GM21367 (cell line): ENCODE data around the gene CAB39L.

Experiments used
- ATAC-seq: cut with Tn5 transposase; IDR thresholded peaks from one replicate; pipeline ENCODE4 v1.9.1; 2021; ENCODE audit not compliant: unreplicated experiment

Gene CAB39L

DNA sequence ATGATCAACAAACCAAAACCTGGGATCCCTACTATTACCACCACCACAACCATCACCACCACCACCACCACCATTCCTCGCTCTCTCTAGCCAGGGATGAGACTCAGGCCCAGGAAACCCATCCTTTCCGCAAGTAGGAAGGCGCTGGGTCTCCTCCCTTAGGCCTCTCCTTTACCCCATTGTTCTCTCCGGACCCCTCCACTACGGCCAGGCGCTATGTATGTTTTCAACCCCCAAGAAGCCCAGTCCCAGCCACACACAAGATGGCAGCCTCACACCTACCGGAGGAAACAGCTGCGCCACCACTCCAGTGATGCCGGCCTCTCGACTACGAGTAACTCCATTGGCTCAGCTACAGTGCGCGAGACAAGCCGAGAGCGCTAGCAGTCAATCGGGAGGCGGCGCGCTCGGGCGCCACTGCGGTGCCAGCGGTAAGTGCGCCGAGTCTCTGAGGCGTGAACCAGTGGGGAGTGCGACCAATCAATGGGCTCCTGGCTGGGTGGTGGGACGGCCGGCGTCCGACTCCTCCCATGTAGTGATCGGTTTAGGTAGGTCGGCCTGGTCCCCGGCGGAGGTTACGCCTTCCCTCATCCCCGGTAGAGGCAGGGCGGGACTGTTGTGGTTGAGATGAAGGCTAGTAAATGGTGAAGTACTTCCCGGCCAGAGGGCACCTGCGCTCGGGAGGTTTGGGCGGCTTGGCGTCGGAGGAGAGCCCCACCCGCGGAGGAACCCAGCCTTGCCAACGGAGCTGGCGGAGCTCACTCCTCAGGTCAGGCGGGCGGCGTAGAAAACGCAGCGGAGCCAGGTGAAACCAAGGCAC, at the start of gene CAB39L, which contains the start of gene SETDB2:
Gene CAB39L, minus strand, starts transcription at position 361 of the 820 bp plus-strand sequence. CDS start 61,154 bp downstream, outside the sequence.
Gene SETDB2, plus strand, starts transcription at position 571 of the 820 bp plus-strand sequence. CDS start 7,620 bp downstream, outside the sequence.
- peak; percentile 88 for ATAC-seq

DNA sequence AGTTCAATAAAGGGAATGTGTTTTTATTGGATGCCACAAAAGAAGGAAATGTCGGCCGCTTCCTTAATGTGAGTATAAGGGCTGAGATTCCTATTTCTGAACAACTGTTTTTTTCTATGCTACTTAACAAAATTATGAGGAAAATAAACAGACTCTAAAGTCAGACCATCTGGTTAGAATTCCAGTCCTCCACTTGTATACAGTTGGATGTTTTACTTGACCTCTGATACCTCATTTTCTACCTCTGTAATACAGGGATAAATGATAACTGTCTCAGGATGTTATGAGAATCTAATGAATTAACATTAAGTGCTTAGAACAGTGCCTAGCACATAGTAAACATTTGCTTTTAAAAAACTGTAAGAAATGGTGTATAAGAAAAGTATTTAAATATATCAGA, 44.7 kb upstream of the CAB39L start:
- ATAC-seq: no peak

DNA sequence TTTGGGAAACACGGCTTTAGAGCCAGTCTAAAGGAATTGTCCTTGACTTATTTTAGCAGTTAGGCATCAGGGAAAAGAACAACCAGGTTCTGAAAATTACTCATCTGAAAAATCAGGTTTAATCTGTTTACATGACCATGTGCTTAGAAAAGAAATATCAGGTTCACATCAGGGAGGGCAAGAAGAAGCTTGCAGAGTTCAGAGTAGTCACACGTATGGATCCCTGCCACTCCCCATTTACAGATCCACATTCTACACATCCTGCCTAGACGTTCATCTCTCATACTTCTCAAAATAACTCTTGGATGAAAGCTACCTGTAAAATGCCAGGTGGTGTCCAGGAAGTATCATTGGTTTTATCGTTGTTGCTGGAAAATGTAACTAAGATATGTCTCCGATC, 37.9 kb upstream of the CAB39L start:
- ATAC-seq: no peak

DNA sequence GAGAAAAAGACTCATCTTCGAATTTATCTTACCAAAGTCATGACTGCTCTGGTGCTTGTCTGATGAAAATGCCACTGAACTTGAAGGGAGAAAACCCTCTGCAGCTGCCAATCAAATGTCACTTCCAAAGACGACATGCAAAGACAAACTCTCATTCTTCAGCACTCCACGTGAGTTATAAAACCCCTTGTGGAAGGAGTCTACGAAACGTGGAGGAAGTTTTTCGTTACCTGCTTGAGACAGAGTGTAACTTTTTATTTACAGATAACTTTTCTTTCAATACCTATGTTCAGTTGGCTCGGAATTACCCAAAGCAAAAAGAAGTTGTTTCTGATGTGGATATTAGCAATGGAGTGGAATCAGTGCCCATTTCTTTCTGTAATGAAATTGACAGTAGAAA, 32.7 kb upstream of the CAB39L start:
- ATAC-seq: no peak

DNA sequence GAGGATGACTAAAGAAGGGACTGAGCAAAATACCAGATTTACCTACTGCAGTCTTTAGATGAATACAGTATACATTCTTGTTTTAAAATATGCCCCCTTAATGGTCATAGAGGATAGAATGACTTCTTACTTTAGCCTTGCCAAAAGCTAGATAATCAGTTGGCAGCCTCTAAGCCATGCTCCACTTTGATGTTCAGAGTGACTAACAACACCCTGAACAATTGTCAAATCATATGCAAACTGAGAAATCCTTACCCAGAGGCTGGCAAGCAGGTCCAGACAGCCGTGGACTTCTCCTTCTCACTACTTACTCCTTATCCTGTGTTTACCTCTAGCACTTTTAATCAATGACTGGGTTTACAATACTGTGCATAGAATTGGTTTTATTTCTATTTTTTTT, 28.3 kb upstream of the CAB39L start:
- ATAC-seq: no peak

DNA sequence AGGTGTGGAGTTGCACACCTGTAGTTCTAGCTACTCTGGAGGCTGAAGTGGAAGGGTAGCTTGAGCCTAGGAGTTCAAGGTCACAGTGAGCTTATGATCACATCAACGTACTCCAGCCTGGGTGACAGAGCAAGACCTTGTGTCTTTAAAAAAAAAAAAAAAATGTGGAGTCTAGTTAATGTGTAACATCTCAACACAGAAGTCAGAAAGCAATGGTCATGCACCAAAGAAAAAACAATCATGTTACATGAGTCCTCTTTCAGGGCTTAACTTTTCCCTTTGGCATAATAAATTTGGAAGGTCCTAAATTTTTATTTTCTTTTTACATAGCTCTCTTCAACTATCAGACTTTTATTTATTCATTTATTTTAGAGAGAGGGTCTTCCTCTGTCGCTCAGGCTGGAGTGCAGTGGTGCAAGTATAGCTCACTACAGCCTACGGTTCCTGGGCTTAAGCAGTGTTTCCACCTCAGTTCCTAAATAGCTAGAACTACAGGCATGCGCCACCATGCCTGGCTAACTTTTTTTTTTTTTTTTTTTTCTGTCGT, 22.5 kb upstream of the CAB39L start:
- ATAC-seq: no peak

DNA sequence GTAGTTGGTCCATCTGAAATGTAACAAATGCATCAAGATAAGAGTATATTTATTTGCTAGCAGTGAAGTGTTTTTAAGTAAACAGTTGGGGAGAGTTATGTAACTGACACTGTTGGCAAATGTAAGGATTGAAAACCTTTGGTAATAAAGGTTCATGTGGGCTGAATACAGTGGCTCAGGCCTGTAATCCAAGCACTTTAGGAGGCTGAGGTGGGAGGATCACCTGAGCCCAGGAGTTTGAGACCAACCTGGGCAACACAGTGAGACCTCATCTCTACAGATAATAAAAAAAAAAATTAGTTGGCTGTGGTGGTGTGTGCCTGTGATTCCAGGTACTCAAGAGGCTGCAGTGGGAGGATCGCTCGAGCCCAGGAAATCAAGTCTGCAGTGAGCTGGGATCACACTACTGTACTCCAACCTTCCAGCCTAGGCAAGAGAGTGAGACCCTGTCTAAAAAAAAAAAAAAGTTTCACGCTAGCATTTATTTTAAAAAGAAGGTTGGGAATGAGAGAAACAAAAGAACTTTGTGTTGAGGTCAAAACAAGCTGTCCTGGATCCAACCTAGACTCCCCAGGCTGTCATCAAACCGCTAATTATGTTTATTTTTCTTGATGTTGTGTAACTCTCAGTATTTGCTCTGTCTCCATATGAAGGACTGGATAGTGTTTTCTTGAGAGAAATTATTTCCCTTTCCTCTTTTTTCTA, 20.9 kb upstream of the CAB39L start:
- no peak for ATAC-seq

DNA sequence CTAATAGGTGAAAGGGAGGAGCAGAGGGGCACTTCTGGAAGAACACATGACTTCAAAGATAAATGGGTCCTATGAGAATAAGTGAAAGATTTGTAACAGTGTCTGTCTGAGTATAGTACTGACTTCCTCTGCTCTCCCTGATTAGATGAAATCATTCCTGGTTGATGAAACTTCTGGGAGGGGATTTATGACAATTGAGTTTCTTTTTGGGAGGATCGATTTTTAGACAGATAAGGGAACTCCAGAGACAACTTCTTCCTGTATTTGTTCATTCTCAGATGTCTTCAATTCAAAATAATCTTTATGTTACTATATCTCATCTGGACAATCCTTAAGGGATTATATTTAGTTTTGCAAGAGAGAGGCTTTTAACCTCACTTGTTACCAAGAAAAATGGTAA, 20.2 kb upstream of the CAB39L start:
- no peak for ATAC-seq

DNA sequence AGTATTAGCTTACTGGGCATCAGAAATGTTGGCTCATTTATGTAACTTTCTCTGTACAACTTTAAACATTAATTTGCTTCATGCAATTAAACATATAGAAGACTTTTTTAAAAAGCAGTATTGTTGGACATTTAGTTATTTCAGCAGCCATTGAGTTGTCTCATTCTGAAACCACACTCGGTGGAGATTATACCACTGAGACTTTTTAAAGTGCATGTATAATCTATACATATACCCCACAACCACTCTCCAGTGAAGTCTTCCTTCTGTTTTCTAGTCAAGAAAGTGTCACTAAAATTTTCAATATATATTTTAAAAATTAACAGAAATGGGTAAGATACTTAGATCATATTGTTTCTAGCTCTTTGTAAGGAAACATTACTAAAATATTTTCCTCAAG, 15.7 kb upstream of the CAB39L start:
- ATAC-seq: no peak

DNA sequence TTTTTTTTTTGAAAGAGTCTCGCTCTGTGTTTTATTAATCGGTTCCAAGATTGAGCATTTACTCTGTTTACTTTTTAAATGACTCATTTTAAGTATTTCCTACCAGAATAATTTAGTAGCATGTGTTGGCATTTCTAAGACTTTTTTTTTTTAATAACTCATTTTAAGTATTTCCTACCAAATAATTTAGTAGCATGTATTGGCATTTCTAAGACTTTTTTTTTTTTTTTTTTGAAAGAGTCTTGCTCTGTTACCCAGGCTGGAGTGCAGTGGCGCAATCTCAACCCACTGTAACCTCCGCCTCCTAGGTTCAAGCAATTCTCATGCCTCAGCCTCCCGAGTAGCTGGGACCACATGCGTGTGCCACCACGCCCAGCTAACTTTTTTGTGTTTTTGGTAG, 13.4 kb upstream of the CAB39L start:
- no peak for ATAC-seq

DNA sequence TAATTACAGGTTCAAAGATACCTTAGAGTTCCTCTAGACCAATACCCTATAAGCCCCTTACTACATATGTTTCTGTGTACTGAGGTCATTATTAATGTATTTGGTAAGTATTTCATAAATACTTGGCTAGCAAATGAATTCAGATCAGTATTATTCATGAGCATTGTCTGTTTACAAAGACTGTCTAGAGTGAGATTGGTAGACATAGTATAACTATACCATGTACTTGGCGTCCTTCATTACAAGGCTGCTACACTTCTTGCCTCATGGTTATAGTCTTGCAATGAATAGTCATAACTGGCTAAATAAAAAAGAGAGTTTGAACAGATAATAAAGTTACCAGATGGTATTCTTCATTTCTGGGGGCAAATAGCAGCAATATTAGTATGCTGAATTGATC, 12.3 kb upstream of the CAB39L start:
- ATAC-seq: no peak

DNA sequence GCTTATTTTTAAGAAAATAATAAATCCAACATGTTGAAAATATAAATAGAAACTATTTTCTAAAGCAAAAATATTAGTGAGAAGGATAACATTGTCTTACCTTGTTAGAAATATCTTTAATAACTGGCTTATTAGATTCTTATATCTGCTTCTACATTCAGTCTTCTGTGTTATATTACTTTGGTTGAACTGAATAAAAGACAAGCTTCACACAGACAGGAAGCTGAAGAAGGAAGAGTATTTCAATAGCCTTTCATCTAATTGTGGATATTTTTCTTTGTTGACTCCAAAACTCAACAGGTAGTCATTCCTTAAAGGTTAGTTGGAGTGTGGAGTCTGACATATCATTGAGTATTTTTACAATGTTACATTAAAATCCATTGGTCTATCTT, 11.1 kb upstream of the CAB39L start:
- peak; percentile 20 for ATAC-seq

DNA sequence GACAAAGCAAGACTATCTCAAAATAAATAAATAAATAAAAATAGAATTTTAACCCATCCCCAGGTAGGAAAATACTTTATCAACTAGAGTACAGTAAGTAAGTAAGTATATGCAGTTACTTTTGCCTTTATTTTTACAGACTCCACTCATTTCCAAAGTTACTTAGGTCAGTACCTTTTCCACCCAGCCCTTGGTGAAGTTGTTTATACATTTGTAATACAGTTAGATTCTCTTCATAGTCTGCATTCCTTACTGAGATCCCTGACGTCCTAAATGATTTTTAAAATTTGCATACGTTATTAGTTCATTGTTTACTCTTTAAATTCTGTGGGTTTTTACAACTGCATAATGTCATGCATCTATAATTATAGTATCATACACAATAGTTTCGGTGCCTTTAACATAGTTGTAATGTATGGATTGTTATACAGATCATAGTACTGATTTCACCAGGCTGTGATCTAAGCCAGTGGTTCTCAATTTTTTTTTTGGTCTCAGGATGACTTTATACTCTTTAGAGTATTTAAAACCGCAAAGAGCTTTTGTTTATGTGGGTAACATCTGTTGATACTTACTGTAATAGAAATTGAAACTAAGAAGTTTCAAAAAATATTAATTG, 10.6 kb upstream of the CAB39L start:
- ATAC-seq: peak; percentile 86

DNA sequence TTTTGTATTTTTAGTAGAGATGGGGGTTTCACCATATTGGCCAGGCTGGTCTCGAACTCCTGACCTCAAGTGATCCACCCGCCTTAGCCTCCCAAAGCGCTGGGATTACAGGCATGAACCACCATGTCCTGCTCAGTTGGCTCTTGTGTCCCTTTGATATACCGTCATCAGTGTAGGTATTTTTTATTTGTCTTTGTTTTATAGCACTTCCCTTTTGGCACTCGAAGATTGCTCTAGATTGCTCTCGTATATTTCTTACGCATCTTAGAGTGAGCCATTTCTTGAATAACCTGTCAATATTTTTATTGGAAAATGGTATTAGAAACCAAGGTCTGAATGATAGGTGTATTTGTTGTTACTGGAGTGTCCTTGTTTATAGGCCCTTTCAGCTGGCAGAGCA, 9.6 kb upstream of the CAB39L start:
- no peak for ATAC-seq

DNA sequence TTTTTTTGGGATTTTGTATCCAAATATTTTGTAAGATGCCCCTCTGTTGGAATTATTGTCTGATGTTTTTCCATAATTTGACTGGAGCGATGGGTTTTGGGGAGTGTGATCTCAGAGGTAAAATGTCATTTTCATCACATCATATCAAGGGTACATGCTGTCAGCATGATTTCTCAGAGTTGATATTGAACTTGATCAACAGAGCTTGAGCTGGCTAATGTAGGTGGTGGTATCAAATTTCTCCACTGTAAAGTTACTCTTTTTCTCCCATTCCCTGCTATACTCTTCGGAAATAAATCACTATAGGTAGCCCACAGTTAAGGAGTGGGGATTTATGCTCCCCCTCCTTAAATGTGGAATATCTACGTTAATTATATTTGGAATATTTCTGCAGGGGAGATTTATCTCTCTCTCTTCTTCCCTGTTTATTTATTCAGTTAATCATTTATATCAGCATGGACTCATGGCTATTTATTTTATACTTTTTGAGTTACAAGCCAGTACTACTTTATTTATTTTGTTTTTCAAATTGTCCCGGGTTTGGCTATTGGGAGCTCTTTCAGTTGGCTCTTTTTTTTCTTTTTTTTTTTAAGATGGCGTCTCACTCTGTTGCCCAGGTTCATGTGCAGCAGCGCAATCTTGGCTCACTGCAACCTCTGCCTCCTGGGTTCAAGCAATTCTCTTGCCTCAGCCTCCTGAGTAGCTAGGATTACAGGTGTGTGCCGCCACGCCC, 9.0 kb upstream of the CAB39L start:
- ATAC-seq: no peak

DNA sequence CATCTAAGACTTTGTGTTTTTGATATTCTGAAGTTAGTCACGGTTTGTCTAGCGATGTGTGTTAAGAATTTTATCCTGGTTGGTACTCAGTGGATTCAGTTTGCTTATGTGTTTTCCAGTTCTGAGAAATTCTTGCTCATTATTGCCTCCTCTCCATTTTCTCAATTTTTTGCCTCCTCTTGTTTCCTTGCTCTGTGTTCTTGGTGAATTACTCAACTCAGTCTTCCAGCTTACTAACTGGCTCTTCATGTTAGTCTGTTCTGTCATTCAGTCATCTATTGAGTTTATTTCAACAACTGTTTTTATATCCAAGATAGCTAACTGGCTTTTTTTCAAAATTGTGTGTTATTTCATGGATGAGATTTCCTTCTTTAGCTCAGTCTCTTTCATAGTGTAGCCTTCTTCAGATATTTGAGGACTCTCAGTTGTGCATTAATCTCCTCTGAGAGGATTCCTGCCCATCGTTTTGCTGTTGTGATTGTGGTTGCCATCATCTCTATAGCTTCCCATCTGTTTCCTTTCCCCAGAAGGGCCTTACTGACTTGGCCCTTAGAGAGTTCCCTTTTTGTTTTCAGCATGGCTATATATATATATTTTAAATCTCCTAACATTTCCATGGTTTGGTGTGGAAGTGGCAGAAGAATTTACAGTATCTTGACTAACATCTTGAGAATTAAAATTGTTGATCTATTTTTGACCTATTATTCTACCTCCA, 6.4 kb upstream of the CAB39L start:
- no peak for ATAC-seq

DNA sequence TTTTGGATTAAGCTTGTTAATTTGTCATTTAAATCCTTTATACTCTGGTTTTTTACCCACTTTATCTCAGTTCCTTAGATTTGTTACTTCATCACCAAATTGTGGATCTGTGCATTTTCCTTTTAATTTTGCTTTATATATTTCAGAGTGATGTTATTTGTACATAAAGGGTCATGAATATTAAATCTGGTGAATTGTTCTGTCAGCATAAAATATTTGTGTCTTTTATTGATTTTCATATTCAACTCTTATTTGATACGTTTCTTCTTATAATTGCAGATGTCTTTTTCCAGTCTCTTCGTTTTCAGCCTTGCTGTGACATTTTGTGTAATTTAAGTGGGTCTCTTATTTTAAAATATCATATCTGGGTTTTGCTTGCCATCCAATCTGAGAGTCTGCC, 4.9 kb upstream of the CAB39L start:
- no peak for ATAC-seq

DNA sequence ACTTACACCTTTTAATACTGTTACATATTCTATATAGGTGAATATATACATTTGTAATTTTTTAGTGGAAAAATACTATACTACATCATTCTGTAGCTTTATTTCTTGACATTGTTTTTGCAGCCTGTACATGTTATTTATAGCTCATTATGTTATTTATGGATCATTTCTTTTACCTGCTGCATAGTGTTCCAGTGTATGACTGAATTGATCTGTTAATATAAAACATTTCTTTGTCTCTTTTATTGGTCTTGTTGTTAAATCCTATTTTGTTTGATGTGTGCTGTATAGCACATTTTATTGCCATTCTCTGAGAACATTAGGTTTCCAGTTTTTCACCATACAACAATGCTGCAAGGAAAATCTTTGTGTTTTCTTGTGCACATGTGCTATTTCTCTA, 2.6 kb upstream of the CAB39L start:
- no peak for ATAC-seq

DNA sequence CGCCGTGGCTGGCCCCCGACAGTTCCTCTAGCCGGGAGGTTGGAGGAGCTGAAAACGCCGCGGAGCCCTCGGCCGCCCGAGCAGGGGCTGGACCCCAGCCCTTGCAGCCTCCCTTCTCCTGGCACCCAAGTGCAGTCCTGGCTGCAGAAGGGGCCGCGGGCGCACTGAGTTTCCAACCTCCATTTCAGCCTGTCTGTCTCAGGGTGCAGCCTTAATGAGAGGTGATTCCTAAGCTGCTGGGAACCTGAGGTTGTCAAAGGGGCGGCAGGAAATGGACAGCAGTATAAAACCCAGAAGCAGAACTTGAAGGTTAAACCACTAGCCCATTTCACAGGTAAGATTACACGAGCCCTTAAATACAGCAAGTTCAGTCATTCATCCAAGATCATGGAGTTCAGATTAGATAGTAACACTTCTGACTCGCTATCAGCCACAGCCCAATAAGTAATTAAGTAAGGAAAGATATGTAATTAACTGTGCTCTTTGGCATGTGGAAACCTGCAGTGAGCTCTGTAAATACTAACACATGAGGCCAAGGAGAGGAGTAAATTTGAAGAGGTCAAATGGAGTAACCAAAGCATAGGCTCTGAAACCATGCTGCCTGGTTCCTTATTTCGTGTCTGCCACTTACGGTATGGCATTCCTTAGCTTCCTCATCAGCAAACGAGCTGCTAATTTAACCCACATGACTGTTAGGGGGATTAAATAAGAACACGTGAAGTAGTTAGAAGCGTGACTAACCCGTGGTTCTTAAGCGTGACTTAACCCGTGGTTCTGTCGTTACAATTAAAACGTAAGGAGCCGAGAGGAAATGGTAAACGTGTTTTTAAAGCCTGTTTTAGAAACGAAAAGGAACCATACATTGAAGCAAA, 896 bp upstream of the CAB39L start:
- peak; percentile 6 for ATAC-seq
